ENCODE results near the gene GRIP2.

The GRIP2 gene

DNA sequence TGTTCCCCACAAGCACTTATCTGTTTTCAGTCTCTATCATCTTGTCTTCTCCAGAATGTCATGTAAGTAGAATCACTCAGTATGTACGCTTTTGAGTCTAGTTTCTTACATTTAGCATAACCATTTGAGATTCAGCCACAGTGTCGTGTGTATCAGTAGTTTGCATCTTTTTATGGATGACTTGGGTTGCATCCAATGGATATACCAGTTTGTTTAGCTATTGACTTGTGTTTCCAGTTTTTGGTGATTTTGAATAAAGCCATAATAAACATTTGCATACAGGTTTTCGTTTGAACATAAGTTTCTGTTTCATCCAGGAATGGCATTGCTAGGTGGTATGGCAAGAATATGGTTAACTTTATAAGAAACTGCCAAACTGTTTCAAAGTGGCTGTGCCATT, 12.1 kb downstream of the GRIP2 start:
- H4K20me1 ChIP-seq (ENCODE audit: insufficient read depth, low read length): no peaks in the 10 kb centered on the region
- no peaks in the 10 kb centered on the region for H3K79me2 ChIP-seq (ENCODE audit: low read length)
- no peaks in the 10 kb centered on the region for H3K9me2 ChIP-seq (replicated peaks; ENCODE audit: insufficient read depth, low read length)
- H3K9ac ChIP-seq (ENCODE audit: low read length): no peak overlapping the region
- H2AFZ ChIP-seq (ENCODE audit: low read length): no peak overlapping the region
- H3K36me3 ChIP-seq (replicated peaks; ENCODE audit: insufficient read depth, low read length): no peaks in the 10 kb centered on the region
- no peak overlapping the region for H3K4me3 ChIP-seq (ENCODE audit: low read length)
- no peak for TF ChIP-seq EZH2phosphoT487 (IDR thresholded peaks at IDR 0.05; ENCODE audit: low read length)
- TF ChIP-seq, protein P1, sequence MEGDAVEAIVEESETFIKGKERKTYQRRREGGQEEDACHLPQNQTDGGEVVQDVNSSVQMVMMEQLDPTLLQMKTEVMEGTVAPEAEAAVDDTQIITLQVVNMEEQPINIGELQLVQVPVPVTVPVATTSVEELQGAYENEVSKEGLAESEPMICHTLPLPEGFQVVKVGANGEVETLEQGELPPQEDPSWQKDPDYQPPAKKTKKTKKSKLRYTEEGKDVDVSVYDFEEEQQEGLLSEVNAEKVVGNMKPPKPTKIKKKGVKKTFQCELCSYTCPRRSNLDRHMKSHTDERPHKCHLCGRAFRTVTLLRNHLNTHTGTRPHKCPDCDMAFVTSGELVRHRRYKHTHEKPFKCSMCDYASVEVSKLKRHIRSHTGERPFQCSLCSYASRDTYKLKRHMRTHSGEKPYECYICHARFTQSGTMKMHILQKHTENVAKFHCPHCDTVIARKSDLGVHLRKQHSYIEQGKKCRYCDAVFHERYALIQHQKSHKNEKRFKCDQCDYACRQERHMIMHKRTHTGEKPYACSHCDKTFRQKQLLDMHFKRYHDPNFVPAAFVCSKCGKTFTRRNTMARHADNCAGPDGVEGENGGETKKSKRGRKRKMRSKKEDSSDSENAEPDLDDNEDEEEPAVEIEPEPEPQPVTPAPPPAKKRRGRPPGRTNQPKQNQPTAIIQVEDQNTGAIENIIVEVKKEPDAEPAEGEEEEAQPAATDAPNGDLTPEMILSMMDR (IDR thresholded peaks at IDR 0.05; ENCODE audit: low read length): no peak
- no peak for TF ChIP-seq EZH2 (optimal IDR thresholded peaks at IDR 0.05; ENCODE audit: low read depth, low read length)
- peaks cover 11% of the 10 kb centered on the region for H3K27me3 ChIP-seq (replicated peaks; ENCODE audit: insufficient read depth, low read length)
- no peak overlapping the region for H3K4me2 ChIP-seq (ENCODE audit: low read depth, low read length)
- no peaks in the 10 kb centered on the region for H3K4me1 ChIP-seq (ENCODE audit: low read length)
- no peaks in the 10 kb centered on the region for H3K9me3 ChIP-seq (replicated peaks; ENCODE audit: insufficient read depth, low read length)
- H3F3A ChIP-seq (ENCODE audit: insufficient read depth, low read length): no peaks in the 10 kb centered on the region
- no peak for DNase-seq
- H3K27ac ChIP-seq (ENCODE audit: low read length): no peak overlapping the region

DNA sequence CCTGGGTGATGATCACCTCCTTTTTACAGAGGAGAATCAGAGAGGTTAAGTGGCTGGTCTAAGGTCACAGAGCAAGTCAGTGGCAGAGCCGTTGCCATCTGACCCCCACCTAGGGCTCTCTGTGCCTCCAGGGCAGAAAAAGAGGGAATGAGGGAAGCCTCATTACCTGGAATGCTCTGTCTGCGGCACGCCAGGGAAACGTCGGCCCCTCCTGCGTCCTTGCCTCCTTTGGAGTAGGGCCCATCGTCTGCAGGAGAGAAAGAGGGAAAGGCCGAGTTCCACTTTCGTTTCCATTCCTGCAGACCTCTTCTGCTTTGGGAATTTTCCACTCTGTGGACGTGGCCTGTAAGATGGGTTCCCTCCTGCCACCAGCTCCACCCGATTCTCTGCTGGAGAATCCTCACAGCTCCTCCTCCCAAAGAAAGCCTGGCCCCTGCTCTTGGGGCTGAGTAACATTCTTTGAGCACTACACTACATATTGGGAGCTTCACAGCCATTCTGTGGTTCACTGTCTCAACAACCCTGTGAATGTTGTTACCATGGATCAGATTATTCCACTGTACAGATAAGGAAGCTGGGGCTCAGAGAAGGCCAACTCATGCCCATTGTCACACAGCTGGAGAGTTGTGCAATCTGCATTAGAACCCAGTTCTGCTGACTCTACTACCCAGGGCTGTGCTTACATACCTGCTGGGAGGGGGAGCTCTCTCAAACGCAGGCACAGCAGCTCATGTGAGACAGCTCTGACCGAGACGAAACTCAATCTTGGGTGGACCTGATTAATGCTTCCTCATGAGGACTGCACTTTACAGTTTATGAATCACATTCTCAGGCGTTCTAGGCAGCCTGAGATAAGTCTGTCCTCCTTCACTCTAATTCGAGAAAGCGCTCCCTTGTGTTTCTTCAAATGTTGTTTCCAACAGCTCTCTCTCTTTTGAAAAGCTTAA, 14.2 kb downstream of the GRIP2 start:
- Histone ChIP-seq H3K79me2 (ENCODE audit: low read length) (no peaks in the 10 kb centered on the region), H4K20me1 (ENCODE audit: insufficient read depth, low read length) (no peaks in the 10 kb centered on the region), H3K27ac (ENCODE audit: low read length) (no peak overlapping the region), H3K36me3 (replicated peaks; ENCODE audit: insufficient read depth, low read length) (no peaks in the 10 kb centered on the region), H3K9me2 (replicated peaks; ENCODE audit: insufficient read depth, low read length) (no peaks in the 10 kb centered on the region), H3K4me2 (ENCODE audit: low read depth, low read length) (no peak overlapping the region), H3K27me3 (replicated peaks; ENCODE audit: insufficient read depth, low read length) (peaks cover 31% of the 10 kb centered on the region), H3F3A (ENCODE audit: insufficient read depth, low read length) (no peaks in the 10 kb centered on the region), H3K9me3 (replicated peaks; ENCODE audit: insufficient read depth, low read length) (no peaks in the 10 kb centered on the region), H2AFZ (ENCODE audit: low read length) (no peak overlapping the region), H3K9ac (ENCODE audit: low read length) (no peak overlapping the region), H3K4me3 (ENCODE audit: low read length) (no peak overlapping the region), H3K4me1 (ENCODE audit: low read length) (no peaks in the 10 kb centered on the region)
- no peak for DNase-seq
- TF ChIP-seq EZH2phosphoT487 (IDR thresholded peaks at IDR 0.05; ENCODE audit: low read length) (no peak), EZH2 (optimal IDR thresholded peaks at IDR 0.05; ENCODE audit: low read depth, low read length) (no peak)
- TF ChIP-seq, protein P1 (IDR thresholded peaks at IDR 0.05; ENCODE audit: low read length): no peak

DNA sequence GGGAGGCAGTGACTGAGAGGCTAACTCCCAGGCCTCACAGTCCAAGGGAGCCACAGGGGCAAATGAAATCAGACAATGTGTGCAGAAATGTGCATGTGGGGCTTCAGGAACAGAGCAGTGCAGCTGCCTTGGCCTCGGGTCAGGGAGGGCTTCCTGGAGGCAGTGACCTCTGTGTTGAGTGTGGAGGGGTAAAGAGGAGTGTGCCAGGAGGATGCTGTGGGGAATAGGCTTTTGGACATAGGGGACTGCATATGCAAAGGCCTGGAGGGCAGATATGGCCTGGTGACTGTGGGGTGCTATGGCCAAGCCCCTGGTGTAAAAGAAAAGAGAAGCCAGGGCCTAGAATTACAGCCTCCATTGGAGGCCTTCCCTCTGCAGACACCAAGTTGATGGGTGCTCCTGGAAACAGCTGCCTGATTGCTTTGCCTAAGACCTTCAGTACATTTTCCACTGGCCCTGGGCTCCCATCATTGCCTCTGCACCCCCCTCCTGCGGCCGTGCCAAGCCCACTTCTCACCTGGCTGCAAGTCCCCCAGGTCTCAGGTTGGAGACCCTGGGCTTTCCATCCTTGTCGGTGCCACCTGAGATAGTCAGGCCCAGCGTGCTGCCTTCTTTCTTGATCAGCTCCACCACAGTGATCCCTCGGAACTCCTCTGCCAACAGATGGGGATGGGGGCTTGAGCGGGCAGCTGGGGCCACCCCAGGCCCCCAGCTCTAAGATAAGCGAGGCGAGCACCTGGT, 15.1 kb downstream of the GRIP2 start:
- H3K4me2 ChIP-seq (ENCODE audit: low read depth, low read length): no peak overlapping the region
- no peak overlapping the region for H3K9ac ChIP-seq (ENCODE audit: low read length)
- H3K4me3 ChIP-seq (ENCODE audit: low read length): no peak overlapping the region
- no peak overlapping the region for H2AFZ ChIP-seq (ENCODE audit: low read length)
- no peaks in the 10 kb centered on the region for H3K9me2 ChIP-seq (replicated peaks; ENCODE audit: insufficient read depth, low read length)
- peaks cover 39% of the 10 kb centered on the region for H3K27me3 ChIP-seq (replicated peaks; ENCODE audit: insufficient read depth, low read length)
- DNase-seq: no peak
- no peaks in the 10 kb centered on the region for H3K9me3 ChIP-seq (replicated peaks; ENCODE audit: insufficient read depth, low read length)
- H4K20me1 ChIP-seq (ENCODE audit: insufficient read depth, low read length): no peaks in the 10 kb centered on the region
- TF ChIP-seq, protein P1 (IDR thresholded peaks at IDR 0.05; ENCODE audit: low read length): no peak
- TF ChIP-seq EZH2phosphoT487 (IDR thresholded peaks at IDR 0.05; ENCODE audit: low read length): no peak
- no peak for TF ChIP-seq EZH2 (optimal IDR thresholded peaks at IDR 0.05; ENCODE audit: low read depth, low read length)
- no peak overlapping the region for H3K27ac ChIP-seq (ENCODE audit: low read length)
- H3F3A ChIP-seq (ENCODE audit: insufficient read depth, low read length): no peaks in the 10 kb centered on the region
- no peaks in the 10 kb centered on the region for H3K79me2 ChIP-seq (ENCODE audit: low read length)
- H3K36me3 ChIP-seq (replicated peaks; ENCODE audit: insufficient read depth, low read length): no peaks in the 10 kb centered on the region
- H3K4me1 ChIP-seq (ENCODE audit: low read length): no peaks in the 10 kb centered on the region
